Esophagus muscularis mucosa (tissue), 4 donors: ENCODE measurements around the gene GPAT2. TPM values are rescaled to one million over a fixed set of nuclear protein-coding genes. Genes with fewer than 3 reads are reported as not detected.
"Not testable (repeated sequence)": the region's sequence is repeated elsewhere in the genome, so short reads cannot be mapped to it uniquely, and the experiment has no call there.

Experiments used
- DNase-seq: peaks from one replicate; pipeline ENCODE4 v3.0.0-alpha.2; 2017; ENCODE audit errors: extremely low spot score
- H3K27ac ChIP-seq, 4 donors: fragments of 200-600 bp; sonication (generic); replicated peaks in 1 of 4; 1 replicate in 3 of 4; 2 replicates in 1 of 4; pipeline ENCODE4 v1.5.1; 2016 to 2019; ENCODE audit warnings: mild to moderate bottlenecking in 1 of 4
- H3K27me3 ChIP-seq, 4 donors: fragments of 200-600 bp; sonication (generic); one replicate each; pipeline versions ENCODE4 v1.5.1 to v1.6.0; 2016 to 2019
- H3K36me3 ChIP-seq, 4 donors: fragments of 200-600 bp; sonication (generic); one replicate each; pipeline ENCODE4 v1.5.1; 2016 to 2019
- H3K4me1 ChIP-seq, 4 donors: fragments of 200-600 bp; sonication (generic); one replicate each; pipeline ENCODE4 v1.5.1; 2016 to 2019
- H3K4me3 ChIP-seq, 4 donors: fragments of 200-600 bp; sonication (generic); 1 replicate in 2 of 4; 2 replicates in 2 of 4; pipeline ENCODE4 v1.5.1; 2016 to 2019; ENCODE audit warnings: mild to moderate bottlenecking in 4 of 4, moderate library complexity in 1 of 4
- H3K9me3 ChIP-seq, 4 donors: fragments of 200-600 bp; sonication (generic); 1 replicate in 3 of 4; 2 replicates in 1 of 4; pipeline ENCODE4 v1.5.1; 2016 to 2019
- CTCF ChIP-seq, 3 experiments: fragments of 200-600 bp in 2 of 3; fragments of 450-650 bp in 1 of 3; sonication (generic) in 2 of 3; IDR thresholded peaks; one replicate each; pipeline ENCODE4 v1.5.1; 2017 to 2019; ENCODE audit warnings: antibody characterized with exemption in 3 of 3, mild to moderate bottlenecking in 2 of 3, moderate library complexity in 1 of 3
- EP300 ChIP-seq: sonication (generic); formaldehyde crosslinking; IDR thresholded peaks from one replicate; pipeline ENCODE4 v1.6.1; 2017; ENCODE audit warnings: antibody characterized with exemption
- POLR2A ChIP-seq: fragments of 450-650 bp; IDR thresholded peaks from one replicate; pipeline ENCODE4 v1.6.1; 2017; ENCODE audit warnings: antibody characterized with exemption, moderate library complexity, mild to moderate bottlenecking, low read depth
- POLR2AphosphoS5 ChIP-seq, 2 donors: sonication (generic); formaldehyde crosslinking; IDR thresholded peaks; one replicate each; pipeline ENCODE4 v1.6.1; 2017; ENCODE audit warnings: antibody characterized with exemption in 2 of 2
- WGBS: methylation state at CpG from one replicate; pipeline ENCODE4 v1.1.5; 2018; 5-methylcytosine and 5-hydroxymethylcytosine counted together
- intact Hi-C: fragments of 100-400 bp; cut with DNase I; formaldehyde crosslinking; loops from one replicate; pipeline ENCODE4 v1.15.1; 2023
- total RNA-seq, 4 donors: library from RNA; depleted of rRNA; stranded (reverse); fragments of >200 nt; gene quantifications; one replicate each; pipeline versions ENCODE4 v1.1.0 to v1.2.1, GENCODE V29; 2016

The GPAT2 gene, protein sequence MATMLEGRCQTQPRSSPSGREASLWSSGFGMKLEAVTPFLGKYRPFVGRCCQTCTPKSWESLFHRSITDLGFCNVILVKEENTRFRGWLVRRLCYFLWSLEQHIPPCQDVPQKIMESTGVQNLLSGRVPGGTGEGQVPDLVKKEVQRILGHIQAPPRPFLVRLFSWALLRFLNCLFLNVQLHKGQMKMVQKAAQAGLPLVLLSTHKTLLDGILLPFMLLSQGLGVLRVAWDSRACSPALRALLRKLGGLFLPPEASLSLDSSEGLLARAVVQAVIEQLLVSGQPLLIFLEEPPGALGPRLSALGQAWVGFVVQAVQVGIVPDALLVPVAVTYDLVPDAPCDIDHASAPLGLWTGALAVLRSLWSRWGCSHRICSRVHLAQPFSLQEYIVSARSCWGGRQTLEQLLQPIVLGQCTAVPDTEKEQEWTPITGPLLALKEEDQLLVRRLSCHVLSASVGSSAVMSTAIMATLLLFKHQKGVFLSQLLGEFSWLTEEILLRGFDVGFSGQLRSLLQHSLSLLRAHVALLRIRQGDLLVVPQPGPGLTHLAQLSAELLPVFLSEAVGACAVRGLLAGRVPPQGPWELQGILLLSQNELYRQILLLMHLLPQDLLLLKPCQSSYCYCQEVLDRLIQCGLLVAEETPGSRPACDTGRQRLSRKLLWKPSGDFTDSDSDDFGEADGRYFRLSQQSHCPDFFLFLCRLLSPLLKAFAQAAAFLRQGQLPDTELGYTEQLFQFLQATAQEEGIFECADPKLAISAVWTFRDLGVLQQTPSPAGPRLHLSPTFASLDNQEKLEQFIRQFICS
- total RNA-seq, result 1 to 10 TPM; 4.2 to 10.0 (median 8.3) TPM

DNA sequence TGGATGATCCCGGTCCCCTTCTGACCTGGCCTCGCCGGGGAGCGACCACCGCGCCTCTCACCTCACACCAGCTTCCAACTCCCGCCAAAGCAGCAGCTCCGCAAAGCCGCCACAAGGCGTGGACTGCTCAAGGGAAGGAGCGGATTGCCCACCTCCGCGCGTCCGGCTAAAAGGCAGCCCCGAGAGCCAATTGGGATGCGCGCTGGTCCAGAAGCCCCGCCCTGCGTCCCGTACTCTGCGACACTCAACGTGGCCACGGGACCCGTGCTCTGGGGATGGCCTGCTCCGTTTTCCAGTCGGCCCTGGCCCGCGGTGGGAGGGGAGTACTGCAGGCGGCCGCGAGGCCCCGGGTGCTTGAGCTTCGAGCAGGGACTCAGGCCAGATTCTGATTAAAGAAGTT lies at the start of gene GPAT2:
TSS of gene GPAT2 (minus strand) at position 125 of the 400 bp plus-strand sequence. CDS start 2,557 bp downstream, outside the sequence.
- H3K27ac ChIP-seq, H3K4me3 ChIP-seq, intact Hi-C loops, H3K4me1 ChIP-seq, H3K36me3 ChIP-seq, H3K27me3 ChIP-seq, DNase-seq, H3K9me3 ChIP-seq: not testable (repeated sequence)
- no CpG with 5 or more reads among the region's 34 CpGs for WGBS

GRCh38 chr2:96083989-96084857 lies 49.5 kb upstream of the GPAT2 start:
- H3K4me3 ChIP-seq, result no peak overlapping the region
- H3K36me3 ChIP-seq, result no peaks in the 10 kb centered on the region
- TF ChIP-seq POLR2AphosphoS5 (IDR thresholded peaks at IDR 0.05), result no peak
- no peak for TF ChIP-seq EP300
- TF ChIP-seq CTCF (IDR thresholded peaks at IDR 0.05), result no peak
- no peak for TF ChIP-seq POLR2A
- H3K4me1 ChIP-seq, result peaks cover 7 to 23% (median 12%) of the 10 kb centered on the region in 4 donors
- intact Hi-C loops, result no loop called here
- WGBS, result 92% methylated on average over 13 of the region's 22 CpGs
- DNase-seq, result no peak
- H3K9me3 ChIP-seq, result no peaks in the 10 kb centered on the region
- peaks cover 0 to 12% (median 0%) of the 10 kb centered on the region in 4 donors for H3K27me3 ChIP-seq
- no peak overlapping the region for H3K27ac ChIP-seq

- WGBS, result 72% methylated on average over 3 of the region's 9 CpGs
- Histone ChIP-seq H3K9me3 (peaks cover 0 to 2% (median 0%) of the 10 kb centered on the region in 4 donors), H3K4me3 (no peak overlapping the region), H3K27me3 (peaks cover 0 to 9% (median 0%) of the 10 kb centered on the region in 4 donors), H3K36me3 (no peaks in the 10 kb centered on the region), H3K27ac (peak overlapping the region in 2 of 4 donors; percentile 26 to 45), H3K4me1 (peaks cover 7 to 23% (median 12%) of the 10 kb centered on the region in 4 donors)
- intact Hi-C loops, result no loop called here
- peak; percentile 80 for DNase-seq
- no peak for TF ChIP-seq EP300
- no peak for TF ChIP-seq CTCF (IDR thresholded peaks at IDR 0.05)
- no peak for TF ChIP-seq POLR2AphosphoS5 (IDR thresholded peaks at IDR 0.05)
- TF ChIP-seq POLR2A, result no peak
Measured at GRCh38 chr2:96083064-96083939, 48.6 kb upstream of the GPAT2 start.

- peaks cover 7 to 23% (median 12%) of the 10 kb centered on the region in 4 donors for H3K4me1 ChIP-seq
- H3K27ac ChIP-seq, result peak overlapping the region in 2 of 4 donors; percentile 26 to 45
- intact Hi-C loops, result no loop called here
- peaks cover 0 to 7% (median 0%) of the 10 kb centered on the region in 4 donors for H3K9me3 ChIP-seq
- peak; percentile 90 for DNase-seq
- no peaks in the 10 kb centered on the region for H3K36me3 ChIP-seq
- H3K4me3 ChIP-seq, result no peak overlapping the region
- H3K27me3 ChIP-seq, result peaks cover 0 to 9% (median 0%) of the 10 kb centered on the region in 4 donors
- WGBS, result 81% methylated on average over 8 of the region's 14 CpGs
- TF ChIP-seq POLR2A, result no peak
- no peak for TF ChIP-seq EP300
- TF ChIP-seq POLR2AphosphoS5 (IDR thresholded peaks at IDR 0.05), result no peak
- no peak for TF ChIP-seq CTCF (IDR thresholded peaks at IDR 0.05)
Measured at GRCh38 chr2:96082211-96083063, 47.7 kb upstream of the GPAT2 start.
